ENCODE data around the gene JMJD6. TPM values are rescaled to one million over a fixed set of nuclear protein-coding genes. Genes with fewer than 3 reads are reported as not detected.
A peak's percentile ranks its signal among the peaks of the same experiment; 100 is the strongest.

The JMJD6 gene
- total and polyA plus RNA-seq, 9 of the 15 experiments (the other 6 are each of a cell fraction or from before 2014, with no cell fraction given): 2.5 to 52.3 (median 36.3) TPM

DNA sequence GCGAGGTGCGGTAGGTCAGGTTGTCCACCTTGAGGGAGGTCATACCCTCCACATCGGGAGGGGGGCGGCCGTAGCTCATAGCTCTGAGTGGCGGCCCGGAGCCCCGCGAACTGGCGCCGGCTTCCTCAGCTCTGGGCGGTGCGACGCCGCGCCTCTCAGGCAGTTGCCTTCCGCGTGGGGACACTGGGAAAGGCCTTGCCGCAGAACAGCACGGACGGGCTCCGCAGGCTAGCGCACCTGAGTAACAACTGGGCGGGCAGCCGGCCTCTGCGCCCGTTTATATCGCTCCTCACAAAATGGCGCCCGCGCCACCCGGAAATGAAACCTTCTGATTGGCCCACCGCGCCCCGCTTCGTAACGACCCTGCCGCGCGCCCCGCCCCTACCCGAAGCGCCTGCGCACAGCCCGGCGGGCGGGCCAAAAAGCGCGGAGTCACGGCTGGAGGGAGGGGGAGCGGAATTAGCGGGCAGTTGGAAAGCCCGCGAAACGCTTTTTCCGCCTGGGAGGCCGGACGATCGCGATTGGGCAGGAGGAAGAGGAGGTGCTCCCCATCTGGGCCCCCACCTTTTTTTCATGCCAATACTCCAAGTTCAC is 10.8 kb upstream of the JMJD6 start, which contains the start of gene SRSF2 (continued):
- TF ChIP-seq, protein P1, sequence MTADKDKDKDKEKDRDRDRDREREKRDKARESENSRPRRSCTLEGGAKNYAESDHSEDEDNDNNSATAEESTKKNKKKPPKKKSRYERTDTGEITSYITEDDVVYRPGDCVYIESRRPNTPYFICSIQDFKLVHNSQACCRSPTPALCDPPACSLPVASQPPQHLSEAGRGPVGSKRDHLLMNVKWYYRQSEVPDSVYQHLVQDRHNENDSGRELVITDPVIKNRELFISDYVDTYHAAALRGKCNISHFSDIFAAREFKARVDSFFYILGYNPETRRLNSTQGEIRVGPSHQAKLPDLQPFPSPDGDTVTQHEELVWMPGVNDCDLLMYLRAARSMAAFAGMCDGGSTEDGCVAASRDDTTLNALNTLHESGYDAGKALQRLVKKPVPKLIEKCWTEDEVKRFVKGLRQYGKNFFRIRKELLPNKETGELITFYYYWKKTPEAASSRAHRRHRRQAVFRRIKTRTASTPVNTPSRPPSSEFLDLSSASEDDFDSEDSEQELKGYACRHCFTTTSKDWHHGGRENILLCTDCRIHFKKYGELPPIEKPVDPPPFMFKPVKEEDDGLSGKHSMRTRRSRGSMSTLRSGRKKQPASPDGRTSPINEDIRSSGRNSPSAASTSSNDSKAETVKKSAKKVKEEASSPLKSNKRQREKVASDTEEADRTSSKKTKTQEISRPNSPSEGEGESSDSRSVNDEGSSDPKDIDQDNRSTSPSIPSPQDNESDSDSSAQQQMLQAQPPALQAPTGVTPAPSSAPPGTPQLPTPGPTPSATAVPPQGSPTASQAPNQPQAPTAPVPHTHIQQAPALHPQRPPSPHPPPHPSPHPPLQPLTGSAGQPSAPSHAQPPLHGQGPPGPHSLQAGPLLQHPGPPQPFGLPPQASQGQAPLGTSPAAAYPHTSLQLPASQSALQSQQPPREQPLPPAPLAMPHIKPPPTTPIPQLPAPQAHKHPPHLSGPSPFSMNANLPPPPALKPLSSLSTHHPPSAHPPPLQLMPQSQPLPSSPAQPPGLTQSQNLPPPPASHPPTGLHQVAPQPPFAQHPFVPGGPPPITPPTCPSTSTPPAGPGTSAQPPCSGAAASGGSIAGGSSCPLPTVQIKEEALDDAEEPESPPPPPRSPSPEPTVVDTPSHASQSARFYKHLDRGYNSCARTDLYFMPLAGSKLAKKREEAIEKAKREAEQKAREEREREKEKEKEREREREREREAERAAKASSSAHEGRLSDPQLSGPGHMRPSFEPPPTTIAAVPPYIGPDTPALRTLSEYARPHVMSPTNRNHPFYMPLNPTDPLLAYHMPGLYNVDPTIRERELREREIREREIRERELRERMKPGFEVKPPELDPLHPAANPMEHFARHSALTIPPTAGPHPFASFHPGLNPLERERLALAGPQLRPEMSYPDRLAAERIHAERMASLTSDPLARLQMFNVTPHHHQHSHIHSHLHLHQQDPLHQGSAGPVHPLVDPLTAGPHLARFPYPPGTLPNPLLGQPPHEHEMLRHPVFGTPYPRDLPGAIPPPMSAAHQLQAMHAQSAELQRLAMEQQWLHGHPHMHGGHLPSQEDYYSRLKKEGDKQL (CRISPR knock-in tag; IDR thresholded peaks at IDR 0.05; ENCODE audit: borderline replicate concordance): no peak
- TF ChIP-seq, protein P2, sequence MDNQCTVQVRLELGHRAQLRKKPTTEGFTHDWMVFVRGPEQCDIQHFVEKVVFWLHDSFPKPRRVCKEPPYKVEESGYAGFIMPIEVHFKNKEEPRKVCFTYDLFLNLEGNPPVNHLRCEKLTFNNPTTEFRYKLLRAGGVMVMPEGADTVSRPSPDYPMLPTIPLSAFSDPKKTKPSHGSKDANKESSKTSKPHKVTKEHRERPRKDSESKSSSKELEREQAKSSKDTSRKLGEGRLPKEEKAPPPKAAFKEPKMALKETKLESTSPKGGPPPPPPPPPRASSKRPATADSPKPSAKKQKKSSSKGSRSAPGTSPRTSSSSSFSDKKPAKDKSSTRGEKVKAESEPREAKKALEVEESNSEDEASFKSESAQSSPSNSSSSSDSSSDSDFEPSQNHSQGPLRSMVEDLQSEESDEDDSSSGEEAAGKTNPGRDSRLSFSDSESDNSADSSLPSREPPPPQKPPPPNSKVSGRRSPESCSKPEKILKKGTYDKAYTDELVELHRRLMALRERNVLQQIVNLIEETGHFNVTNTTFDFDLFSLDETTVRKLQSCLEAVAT (IDR thresholded peaks at IDR 0.05): peak; percentile 17 to 93
- TF ChIP-seq ZZZ3 (IDR thresholded peaks at IDR 0.05): no peak
- TF ChIP-seq, protein P3, sequence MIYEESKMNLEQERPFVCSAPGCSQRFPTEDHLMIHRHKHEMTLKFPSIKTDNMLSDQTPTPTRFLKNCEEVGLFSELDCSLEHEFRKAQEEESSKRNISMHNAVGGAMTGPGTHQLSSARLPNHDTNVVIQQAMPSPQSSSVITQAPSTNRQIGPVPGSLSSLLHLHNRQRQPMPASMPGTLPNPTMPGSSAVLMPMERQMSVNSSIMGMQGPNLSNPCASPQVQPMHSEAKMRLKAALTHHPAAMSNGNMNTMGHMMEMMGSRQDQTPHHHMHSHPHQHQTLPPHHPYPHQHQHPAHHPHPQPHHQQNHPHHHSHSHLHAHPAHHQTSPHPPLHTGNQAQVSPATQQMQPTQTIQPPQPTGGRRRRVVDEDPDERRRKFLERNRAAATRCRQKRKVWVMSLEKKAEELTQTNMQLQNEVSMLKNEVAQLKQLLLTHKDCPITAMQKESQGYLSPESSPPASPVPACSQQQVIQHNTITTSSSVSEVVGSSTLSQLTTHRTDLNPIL (CRISPR knock-in tag; IDR thresholded peaks at IDR 0.05): peak; percentile 48; the same call in 1 of the 2 replicates
- TF ChIP-seq, protein P4, sequence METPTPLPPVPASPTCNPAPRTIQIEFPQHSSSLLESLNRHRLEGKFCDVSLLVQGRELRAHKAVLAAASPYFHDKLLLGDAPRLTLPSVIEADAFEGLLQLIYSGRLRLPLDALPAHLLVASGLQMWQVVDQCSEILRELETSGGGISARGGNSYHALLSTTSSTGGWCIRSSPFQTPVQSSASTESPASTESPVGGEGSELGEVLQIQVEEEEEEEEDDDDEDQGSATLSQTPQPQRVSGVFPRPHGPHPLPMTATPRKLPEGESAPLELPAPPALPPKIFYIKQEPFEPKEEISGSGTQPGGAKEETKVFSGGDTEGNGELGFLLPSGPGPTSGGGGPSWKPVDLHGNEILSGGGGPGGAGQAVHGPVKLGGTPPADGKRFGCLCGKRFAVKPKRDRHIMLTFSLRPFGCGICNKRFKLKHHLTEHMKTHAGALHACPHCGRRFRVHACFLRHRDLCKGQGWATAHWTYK (CRISPR knock-in tag; IDR thresholded peaks at IDR 0.05): 0 out of 2 replicates have a peak, but pooled peaks have one; percentile 69
- no peak for TF ChIP-seq HEY1 (CRISPR knock-in tag; IDR thresholded peaks at IDR 0.05; ENCODE audit: borderline replicate concordance)
- TF ChIP-seq GTF2A2 (tag; IDR thresholded peaks at IDR 0.05): peak; percentile 93
- no peak for TF ChIP-seq FOS (IDR thresholded peaks at IDR 0.05; ENCODE audit: extremely low read depth, insufficient read length)
- TF ChIP-seq, protein P5, sequence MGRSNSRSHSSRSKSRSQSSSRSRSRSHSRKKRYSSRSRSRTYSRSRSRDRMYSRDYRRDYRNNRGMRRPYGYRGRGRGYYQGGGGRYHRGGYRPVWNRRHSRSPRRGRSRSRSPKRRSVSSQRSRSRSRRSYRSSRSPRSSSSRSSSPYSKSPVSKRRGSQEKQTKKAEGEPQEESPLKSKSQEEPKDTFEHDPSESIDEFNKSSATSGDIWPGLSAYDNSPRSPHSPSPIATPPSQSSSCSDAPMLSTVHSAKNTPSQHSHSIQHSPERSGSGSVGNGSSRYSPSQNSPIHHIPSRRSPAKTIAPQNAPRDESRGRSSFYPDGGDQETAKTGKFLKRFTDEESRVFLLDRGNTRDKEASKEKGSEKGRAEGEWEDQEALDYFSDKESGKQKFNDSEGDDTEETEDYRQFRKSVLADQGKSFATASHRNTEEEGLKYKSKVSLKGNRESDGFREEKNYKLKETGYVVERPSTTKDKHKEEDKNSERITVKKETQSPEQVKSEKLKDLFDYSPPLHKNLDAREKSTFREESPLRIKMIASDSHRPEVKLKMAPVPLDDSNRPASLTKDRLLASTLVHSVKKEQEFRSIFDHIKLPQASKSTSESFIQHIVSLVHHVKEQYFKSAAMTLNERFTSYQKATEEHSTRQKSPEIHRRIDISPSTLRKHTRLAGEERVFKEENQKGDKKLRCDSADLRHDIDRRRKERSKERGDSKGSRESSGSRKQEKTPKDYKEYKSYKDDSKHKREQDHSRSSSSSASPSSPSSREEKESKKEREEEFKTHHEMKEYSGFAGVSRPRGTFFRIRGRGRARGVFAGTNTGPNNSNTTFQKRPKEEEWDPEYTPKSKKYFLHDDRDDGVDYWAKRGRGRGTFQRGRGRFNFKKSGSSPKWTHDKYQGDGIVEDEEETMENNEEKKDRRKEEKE (IDR thresholded peaks at IDR 0.05; ENCODE audit: borderline replicate concordance in 1 of 2, control insufficient read depth in 1 of 2, low read depth in 2 of 2, low read length in 1 of 2): peak in 1 of 2 experiments; percentile 83; a peak in 1 of 4 replicates
- 0 out of 2 replicates have a peak, but pooled peaks have one; percentile 8 for TF ChIP-seq SMC3 (conservative IDR thresholded peaks at IDR 0.05; ENCODE audit: insufficient read depth, low read depth, low read length)
- no peak for TF ChIP-seq SP2 (IDR thresholded peaks at IDR 0.05; ENCODE audit: extremely low read depth, low read depth, low read length, poor library complexity, severe bottlenecking)
- TF ChIP-seq RBM22 (IDR thresholded peaks at IDR 0.05; ENCODE audit: low read depth, low read length, poor library complexity, severe bottlenecking): peak; percentile 99
